Astrocyte (in vitro differentiated cells and primary cell): ENCODE measurements around the gene ZNF532.

ENCODE experiments used
- CTCF ChIP-seq: IDR thresholded peaks from 2 replicates; pipeline ENCODE4 v1.5.1; 2011; ENCODE audit warnings: low read depth, mild to moderate bottlenecking, inconsistent platforms, low read length, moderate library complexity; ENCODE audit not compliant: insufficient read depth
- EZH2 ChIP-seq: IDR thresholded peaks from 2 replicates; pipeline ENCODE4 v1.6.1; 2012; ENCODE audit warnings: mild to moderate bottlenecking, low read length, inconsistent platforms; ENCODE audit not compliant: insufficient read depth

GRCh38 chr18:58900015-58900649 lies 35.5 kb downstream of the ZNF532 start:
- TF ChIP-seq CTCF, result no peak
- no peak for TF ChIP-seq EZH2
